PFSK-1 (cell line): ENCODE data around the gene GPC3.

Experiments
- FOXP2 ChIP-seq: optimal IDR thresholded peaks from 2 replicates; pipeline ENCODE3; 2011; ENCODE audit warnings: borderline replicate concordance, control low read depth, inconsistent platforms; ENCODE audit not compliant: insufficient read depth; ENCODE audit errors: extremely low read length, extremely low read depth
- POLR2AphosphoS5 ChIP-seq: IDR thresholded peaks from 2 replicates; pipeline ENCODE4 v1.6.1; 2012; ENCODE audit warnings: low read depth, mild to moderate bottlenecking, control low read depth, low read length, moderate library complexity
- SIN3A ChIP-seq: IDR thresholded peaks from 2 replicates; pipeline ENCODE4 v1.6.1; 2012; ENCODE audit warnings: mild to moderate bottlenecking, low read length, moderate library complexity, borderline replicate concordance; ENCODE audit not compliant: insufficient read depth
- TAF1 ChIP-seq: IDR thresholded peaks from 2 replicates; pipeline ENCODE4 v1.6.1; 2012; ENCODE audit warnings: low read length, control low read depth, borderline replicate concordance; ENCODE audit not compliant: insufficient read depth
- TF ChIP-seq, protein P1 (sequence below), 2 experiments: IDR thresholded peaks; 2 replicates each; pipeline versions ENCODE4 v1.6.1 to v1.8.0; 2011 to 2012; ENCODE audit warnings: low read depth in 2 of 2, low read length in 2 of 2, control low read depth in 1 of 2, inconsistent platforms in 1 of 2, mild to moderate bottlenecking in 1 of 2, moderate library complexity in 1 of 2; ENCODE audit not compliant: insufficient read depth in 1 of 2

Gene GPC3

DNA sequence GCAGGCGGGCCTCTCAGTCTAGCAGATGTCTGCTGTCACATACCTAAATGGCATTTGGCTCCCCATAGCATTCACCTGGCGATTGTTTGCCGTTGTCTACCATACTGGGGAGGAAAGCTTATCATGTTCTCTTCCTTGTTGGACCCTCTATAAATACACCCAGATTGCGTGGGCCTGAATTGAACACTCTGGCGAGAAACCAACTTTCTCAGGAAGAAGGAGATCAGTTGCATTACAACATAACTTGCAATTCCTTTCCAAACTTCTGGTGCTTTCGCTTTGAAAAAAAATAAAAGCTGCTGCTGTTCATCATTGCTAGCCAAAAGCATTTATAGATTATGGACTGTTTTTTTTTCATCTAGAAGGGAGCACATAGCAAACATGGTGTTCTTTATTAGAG is 340.1 kb downstream of the GPC3 start:
- TF ChIP-seq, protein P1, sequence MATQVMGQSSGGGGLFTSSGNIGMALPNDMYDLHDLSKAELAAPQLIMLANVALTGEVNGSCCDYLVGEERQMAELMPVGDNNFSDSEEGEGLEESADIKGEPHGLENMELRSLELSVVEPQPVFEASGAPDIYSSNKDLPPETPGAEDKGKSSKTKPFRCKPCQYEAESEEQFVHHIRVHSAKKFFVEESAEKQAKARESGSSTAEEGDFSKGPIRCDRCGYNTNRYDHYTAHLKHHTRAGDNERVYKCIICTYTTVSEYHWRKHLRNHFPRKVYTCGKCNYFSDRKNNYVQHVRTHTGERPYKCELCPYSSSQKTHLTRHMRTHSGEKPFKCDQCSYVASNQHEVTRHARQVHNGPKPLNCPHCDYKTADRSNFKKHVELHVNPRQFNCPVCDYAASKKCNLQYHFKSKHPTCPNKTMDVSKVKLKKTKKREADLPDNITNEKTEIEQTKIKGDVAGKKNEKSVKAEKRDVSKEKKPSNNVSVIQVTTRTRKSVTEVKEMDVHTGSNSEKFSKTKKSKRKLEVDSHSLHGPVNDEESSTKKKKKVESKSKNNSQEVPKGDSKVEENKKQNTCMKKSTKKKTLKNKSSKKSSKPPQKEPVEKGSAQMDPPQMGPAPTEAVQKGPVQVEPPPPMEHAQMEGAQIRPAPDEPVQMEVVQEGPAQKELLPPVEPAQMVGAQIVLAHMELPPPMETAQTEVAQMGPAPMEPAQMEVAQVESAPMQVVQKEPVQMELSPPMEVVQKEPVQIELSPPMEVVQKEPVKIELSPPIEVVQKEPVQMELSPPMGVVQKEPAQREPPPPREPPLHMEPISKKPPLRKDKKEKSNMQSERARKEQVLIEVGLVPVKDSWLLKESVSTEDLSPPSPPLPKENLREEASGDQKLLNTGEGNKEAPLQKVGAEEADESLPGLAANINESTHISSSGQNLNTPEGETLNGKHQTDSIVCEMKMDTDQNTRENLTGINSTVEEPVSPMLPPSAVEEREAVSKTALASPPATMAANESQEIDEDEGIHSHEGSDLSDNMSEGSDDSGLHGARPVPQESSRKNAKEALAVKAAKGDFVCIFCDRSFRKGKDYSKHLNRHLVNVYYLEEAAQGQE (IDR thresholded peaks at IDR 0.05; ENCODE audit: insufficient read depth in 1 of 2, low read depth in 2 of 2, low read length in 2 of 2): no peak
- TF ChIP-seq POLR2AphosphoS5 (no peak), TAF1 (no peak), SIN3A (no peak), FOXP2 (no peak)

DNA sequence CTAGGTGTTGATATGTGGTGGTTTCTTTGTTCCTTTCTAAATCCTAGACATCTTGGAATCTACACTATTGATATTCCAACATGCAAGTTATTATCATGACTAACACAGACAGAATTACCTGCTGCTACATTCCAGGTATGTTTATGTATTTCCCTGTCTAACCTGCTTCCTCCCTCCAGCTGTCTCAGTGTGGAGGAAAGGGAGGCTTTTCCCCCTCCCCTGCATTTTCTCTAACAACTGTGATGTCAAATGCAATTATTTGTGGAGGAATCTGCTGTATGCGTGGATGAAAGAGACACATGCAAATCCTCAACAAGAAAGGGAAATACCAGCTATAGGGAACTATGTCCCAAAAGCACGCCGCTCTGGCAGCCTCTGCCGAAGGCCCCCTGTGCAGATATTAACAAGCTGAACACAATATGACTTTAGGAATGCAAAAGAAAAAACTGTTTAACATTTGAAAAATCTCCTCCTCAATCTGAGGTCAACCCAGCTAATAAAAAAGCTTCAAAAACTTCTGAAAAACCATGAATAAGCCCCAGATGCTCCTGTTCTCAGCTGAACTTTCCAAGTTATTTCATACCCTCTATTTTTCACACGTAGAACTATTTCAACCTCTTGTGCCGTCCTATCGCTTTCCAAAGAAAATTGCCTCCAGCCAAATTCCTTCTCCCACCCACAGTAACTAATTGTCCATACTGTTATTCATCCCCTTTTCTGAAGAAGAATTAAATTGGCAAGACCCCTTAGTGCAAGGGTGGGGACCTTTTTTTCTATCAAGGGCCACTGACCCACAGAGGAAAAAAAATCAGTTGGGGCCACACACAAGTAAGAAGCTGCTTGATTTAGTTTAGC is 345.0 kb downstream of the GPC3 start:
- TF ChIP-seq FOXP2 (no peak), TAF1 (no peak), POLR2AphosphoS5 (no peak), SIN3A (no peak)
- TF ChIP-seq, protein P1 (IDR thresholded peaks at IDR 0.05; ENCODE audit: insufficient read depth in 1 of 2, low read depth in 2 of 2, low read length in 2 of 2): no peak

DNA sequence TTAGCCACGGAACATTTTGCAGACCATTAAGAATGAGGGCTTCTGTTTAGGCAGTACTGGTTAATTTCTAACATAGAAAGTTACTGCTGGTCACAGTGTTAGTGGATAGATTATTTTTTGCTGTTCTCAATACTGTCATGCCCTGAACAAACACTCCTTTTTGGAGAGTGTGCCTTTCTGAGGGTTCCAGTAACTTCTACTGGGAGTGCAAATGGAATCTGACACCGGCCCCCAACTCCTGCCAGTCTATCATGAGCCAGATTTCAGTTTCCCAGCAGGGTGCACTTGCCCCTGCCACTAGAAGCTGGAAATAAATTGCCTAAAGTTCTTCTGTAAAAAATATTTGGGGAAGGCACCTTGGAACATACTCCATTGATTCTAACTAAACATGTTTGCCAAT is 345.7 kb downstream of the GPC3 start:
- no peak for TF ChIP-seq TAF1

DNA sequence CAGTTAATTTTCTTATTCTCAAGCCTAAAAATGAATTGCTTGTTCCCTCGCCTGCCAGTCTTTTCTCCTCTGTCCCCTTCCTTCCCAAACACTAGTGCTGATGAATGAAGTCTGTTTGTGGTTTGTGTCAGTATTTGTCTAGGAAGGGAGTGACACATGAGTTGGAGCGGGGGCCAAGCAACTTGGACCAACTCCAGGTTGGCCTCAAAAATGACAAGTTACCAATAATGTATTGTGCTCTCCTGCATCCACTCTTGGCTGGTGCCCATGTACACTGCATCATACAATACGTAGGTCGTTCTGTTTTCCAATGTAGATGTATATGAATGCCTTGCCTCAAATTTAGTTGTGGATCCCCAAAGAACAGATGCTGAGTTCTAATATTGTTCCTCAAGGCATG is 347.1 kb downstream of the GPC3 start:
- no peak for TF ChIP-seq FOXP2
- TF ChIP-seq SIN3A: no peak
- TF ChIP-seq, protein P1 (IDR thresholded peaks at IDR 0.05; ENCODE audit: insufficient read depth in 1 of 2, low read depth in 2 of 2, low read length in 2 of 2): no peak
- no peak for TF ChIP-seq POLR2AphosphoS5
- no peak for TF ChIP-seq TAF1

DNA sequence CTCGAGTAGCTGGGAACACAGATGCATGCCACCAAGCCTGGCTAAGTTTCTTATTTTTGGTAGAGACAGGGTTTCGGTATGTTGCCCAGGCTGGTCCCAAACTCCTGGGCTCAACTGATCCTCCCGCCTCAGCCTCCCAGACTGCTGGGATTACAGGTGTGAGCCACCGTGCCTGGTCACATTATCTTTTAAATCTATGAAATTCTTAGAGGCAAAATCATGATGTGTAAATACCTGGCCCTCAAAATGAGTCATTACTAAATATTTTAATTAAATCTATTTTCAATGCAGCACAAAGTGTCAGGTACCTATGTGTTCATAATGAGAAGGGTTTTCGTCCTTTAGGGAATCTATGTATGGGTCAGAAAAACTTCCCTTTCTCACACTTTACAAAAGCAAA is 347.6 kb downstream of the GPC3 start:
- TF ChIP-seq, protein P1 (IDR thresholded peaks at IDR 0.05; ENCODE audit: insufficient read depth in 1 of 2, low read depth in 2 of 2, low read length in 2 of 2): no peak
- TF ChIP-seq POLR2AphosphoS5: no peak
- no peak for TF ChIP-seq FOXP2
- TF ChIP-seq SIN3A: no peak
- TF ChIP-seq TAF1: no peak
